ENCODE data around the gene LMO7. TPM values are rescaled to one million over a fixed set of nuclear protein-coding genes. Genes with fewer than 3 reads are reported as not detected.
"Not testable (repeated sequence)": the region's sequence is repeated elsewhere in the genome, so short reads cannot be mapped to it uniquely, and the experiment has no call there.

The LMO7 gene
- total RNA-seq, 1 experiment from 2014 or later, result 105 TPM

DNA sequence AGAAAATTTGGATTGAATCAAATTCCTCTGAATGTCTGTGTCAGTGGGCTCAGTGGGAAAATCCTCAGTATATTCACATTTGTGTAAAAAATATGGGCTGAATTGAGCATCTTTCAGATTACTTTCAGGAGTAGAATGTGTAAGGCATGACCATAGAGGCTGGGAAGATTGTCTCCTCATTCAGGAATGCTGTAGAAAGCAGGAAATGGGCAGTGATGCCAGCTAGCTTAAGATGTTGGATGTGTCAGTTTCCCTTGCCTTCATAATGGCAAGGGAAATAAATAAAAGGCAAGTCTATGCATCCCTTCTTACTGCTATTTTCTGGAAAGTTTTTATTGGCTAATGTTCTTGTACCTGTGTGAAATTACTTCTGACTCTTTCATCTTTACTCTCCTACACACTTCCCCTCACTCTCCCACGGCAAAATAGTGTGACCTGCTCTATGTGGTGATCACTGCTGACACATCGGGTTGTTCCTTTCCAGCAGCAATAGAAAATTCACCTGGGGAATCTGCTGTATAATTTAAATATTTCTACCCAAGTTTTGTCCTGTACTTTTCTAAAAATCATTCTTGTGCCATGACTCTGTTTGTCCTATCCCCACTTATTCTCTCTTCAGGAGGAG, 103.2 kb downstream of the LMO7 start:
- H3K9me3 Mint-ChIP-seq (ENCODE audit: low read depth, unreplicated experiment), result no peaks in the 10 kb centered on the region
- no peaks in the 10 kb centered on the region for H3K27me3 Mint-ChIP-seq (ENCODE audit: unreplicated experiment)
- TF ChIP-seq, protein P1, sequence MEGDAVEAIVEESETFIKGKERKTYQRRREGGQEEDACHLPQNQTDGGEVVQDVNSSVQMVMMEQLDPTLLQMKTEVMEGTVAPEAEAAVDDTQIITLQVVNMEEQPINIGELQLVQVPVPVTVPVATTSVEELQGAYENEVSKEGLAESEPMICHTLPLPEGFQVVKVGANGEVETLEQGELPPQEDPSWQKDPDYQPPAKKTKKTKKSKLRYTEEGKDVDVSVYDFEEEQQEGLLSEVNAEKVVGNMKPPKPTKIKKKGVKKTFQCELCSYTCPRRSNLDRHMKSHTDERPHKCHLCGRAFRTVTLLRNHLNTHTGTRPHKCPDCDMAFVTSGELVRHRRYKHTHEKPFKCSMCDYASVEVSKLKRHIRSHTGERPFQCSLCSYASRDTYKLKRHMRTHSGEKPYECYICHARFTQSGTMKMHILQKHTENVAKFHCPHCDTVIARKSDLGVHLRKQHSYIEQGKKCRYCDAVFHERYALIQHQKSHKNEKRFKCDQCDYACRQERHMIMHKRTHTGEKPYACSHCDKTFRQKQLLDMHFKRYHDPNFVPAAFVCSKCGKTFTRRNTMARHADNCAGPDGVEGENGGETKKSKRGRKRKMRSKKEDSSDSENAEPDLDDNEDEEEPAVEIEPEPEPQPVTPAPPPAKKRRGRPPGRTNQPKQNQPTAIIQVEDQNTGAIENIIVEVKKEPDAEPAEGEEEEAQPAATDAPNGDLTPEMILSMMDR (IDR thresholded peaks at IDR 0.05; ENCODE audit: unreplicated experiment), result no peak
- CTCF ChIA-PET, result no interaction called here
- no peak for DNase-seq
- H3K36me3 Mint-ChIP-seq (ENCODE audit: insufficient read depth, unreplicated experiment), result no peaks in the 10 kb centered on the region
- intact Hi-C loops (cut with micrococcal nuclease; ENCODE audit: unreplicated experiment), result no loop called here
- BruUV-seq (replicated peaks), result no TSS peak
- H3K27ac Mint-ChIP-seq (ENCODE audit: unreplicated experiment), result no peak overlapping the region
- no peaks in the 10 kb centered on the region for H3K4me1 Mint-ChIP-seq (ENCODE audit: low read depth, unreplicated experiment)
- no peak overlapping the region for H3K4me3 Mint-ChIP-seq (ENCODE audit: low read depth, unreplicated experiment)

DNA sequence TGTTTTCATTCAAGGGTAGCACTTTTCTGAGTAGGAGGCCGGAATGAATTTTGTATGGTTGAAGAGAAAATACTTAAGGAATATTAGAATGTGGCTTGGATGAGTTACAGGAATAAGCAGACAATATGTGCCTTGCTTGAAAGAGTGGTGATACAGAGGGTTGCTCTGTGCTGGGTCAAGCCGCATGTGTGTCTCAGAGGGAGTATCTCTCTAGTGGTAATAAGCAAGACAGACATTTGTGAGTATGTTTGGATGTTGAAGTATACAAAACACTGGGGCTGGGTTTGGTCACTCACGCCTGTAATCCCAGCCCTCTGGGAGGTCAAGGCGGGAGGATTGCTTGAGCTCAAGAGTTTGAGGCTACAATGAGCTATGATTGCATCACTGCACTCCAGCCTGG, 103.9 kb downstream of the LMO7 start:
- no peaks in the 10 kb centered on the region for H3K4me1 Mint-ChIP-seq (ENCODE audit: low read depth, unreplicated experiment)
- CTCF ChIA-PET, result no interaction called here
- H3K4me3 Mint-ChIP-seq (ENCODE audit: low read depth, unreplicated experiment), result no peak overlapping the region
- intact Hi-C loops (cut with micrococcal nuclease; ENCODE audit: unreplicated experiment), result no loop called here
- TF ChIP-seq, protein P1 (IDR thresholded peaks at IDR 0.05; ENCODE audit: unreplicated experiment), result no peak
- no peak overlapping the region for H3K27ac Mint-ChIP-seq (ENCODE audit: unreplicated experiment)
- H3K27me3 Mint-ChIP-seq (ENCODE audit: unreplicated experiment), result no peaks in the 10 kb centered on the region
- no TSS peak for BruUV-seq (replicated peaks)
- no peaks in the 10 kb centered on the region for H3K36me3 Mint-ChIP-seq (ENCODE audit: insufficient read depth, unreplicated experiment)
- no peak for DNase-seq
- H3K9me3 Mint-ChIP-seq (ENCODE audit: low read depth, unreplicated experiment), result no peaks in the 10 kb centered on the region

DNA sequence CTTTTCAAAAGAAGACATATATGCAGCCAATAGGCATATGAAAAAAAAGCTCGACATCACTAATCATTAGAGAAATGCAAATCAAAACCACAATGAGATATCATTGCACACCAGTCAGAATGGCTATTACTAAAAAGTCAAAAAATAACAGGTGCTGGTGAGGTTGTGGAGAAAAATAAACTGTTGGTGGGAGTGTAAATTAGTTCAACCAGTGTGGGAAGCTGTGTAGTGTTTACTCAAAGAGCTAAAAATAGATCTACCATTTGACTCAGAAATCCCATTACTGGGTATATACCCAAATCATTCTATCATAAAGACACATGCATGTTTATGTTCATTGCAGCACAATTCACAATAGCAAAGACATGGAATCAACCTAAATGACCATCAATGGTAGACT, 106.9 kb downstream of the LMO7 start:
- H3K27ac Mint-ChIP-seq (ENCODE audit: unreplicated experiment); DNase-seq; intact Hi-C loops (cut with micrococcal nuclease; ENCODE audit: unreplicated experiment); H3K4me1 Mint-ChIP-seq (ENCODE audit: low read depth, unreplicated experiment); CTCF ChIA-PET; BruUV-seq (replicated peaks); H3K36me3 Mint-ChIP-seq (ENCODE audit: insufficient read depth, unreplicated experiment); H3K9me3 Mint-ChIP-seq (ENCODE audit: low read depth, unreplicated experiment); H3K4me3 Mint-ChIP-seq (ENCODE audit: low read depth, unreplicated experiment); H3K27me3 Mint-ChIP-seq (ENCODE audit: unreplicated experiment): not testable (repeated sequence)

DNA sequence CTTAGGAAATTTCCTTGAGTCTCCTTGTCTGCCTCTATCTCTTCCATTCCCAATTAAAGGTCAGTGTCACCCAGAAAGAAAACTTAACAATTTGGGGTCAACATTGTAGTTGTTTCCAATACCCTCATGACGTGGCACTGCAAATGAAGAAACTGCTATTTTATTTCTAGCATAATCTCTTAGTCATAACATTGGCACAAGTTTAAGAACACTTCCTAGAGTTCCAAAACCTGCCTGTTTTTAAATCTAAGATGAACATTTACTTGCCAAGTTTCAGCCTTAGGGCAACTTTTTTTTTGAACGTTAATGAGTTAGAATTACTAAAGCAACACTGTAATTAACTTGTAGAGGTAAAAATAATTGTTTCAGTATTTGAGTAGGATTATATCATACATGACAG, 108.0 kb downstream of the LMO7 start:
- Mint-ChIP-seq H3K36me3 (ENCODE audit: insufficient read depth, unreplicated experiment) (peaks cover 5% of the 10 kb centered on the region), H3K27ac (ENCODE audit: unreplicated experiment) (no peak overlapping the region), H3K27me3 (ENCODE audit: unreplicated experiment) (no peaks in the 10 kb centered on the region), H3K9me3 (ENCODE audit: low read depth, unreplicated experiment) (no peaks in the 10 kb centered on the region), H3K4me1 (ENCODE audit: low read depth, unreplicated experiment) (no peaks in the 10 kb centered on the region), H3K4me3 (ENCODE audit: low read depth, unreplicated experiment) (no peak overlapping the region)
- TF ChIP-seq, protein P1 (IDR thresholded peaks at IDR 0.05; ENCODE audit: unreplicated experiment), result no peak
- no peak for DNase-seq
- intact Hi-C loops (cut with micrococcal nuclease; ENCODE audit: unreplicated experiment), result no loop called here
- CTCF ChIA-PET, result no interaction called here
- no TSS peak for BruUV-seq (replicated peaks)

DNA sequence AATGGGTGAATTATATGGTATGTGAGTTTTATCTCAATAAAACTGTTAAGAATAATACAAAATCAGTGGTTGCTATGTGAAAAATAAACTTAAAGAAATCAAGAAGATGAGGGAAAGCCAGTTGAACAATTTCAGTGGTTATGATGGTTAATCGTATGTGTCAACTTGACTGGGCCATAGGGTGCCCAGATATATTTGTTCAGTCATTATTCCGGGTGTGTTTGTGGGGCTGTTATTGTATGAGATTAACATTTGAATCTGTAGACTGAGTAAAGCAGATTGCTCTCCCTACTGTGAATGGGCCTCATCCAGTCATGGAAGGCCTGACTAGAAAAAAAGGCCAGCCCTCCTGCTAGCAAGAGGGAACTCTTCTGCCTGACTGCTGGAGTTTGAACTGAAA, 109.3 kb downstream of the LMO7 start:
- no peaks in the 10 kb centered on the region for H3K4me1 Mint-ChIP-seq (ENCODE audit: low read depth, unreplicated experiment)

More for the DNA sequence above, 109.3 kb downstream of the LMO7 start:
- intact Hi-C loops (cut with micrococcal nuclease; ENCODE audit: unreplicated experiment), result no loop called here
- H3K27ac Mint-ChIP-seq (ENCODE audit: unreplicated experiment), result no peak overlapping the region
- DNase-seq, result no peak
- no peaks in the 10 kb centered on the region for H3K9me3 Mint-ChIP-seq (ENCODE audit: low read depth, unreplicated experiment)
- CTCF ChIA-PET, result no interaction called here
- H3K27me3 Mint-ChIP-seq (ENCODE audit: unreplicated experiment), result no peaks in the 10 kb centered on the region
- H3K4me3 Mint-ChIP-seq (ENCODE audit: low read depth, unreplicated experiment), result no peak overlapping the region
- TF ChIP-seq, protein P1 (IDR thresholded peaks at IDR 0.05; ENCODE audit: unreplicated experiment), result no peak
- H3K36me3 Mint-ChIP-seq (ENCODE audit: insufficient read depth, unreplicated experiment), result peaks cover 5% of the 10 kb centered on the region
- BruUV-seq (replicated peaks), result no TSS peak
